WTC11 (cell line): Measurements from ENCODE around the gene PLEKHH1.

Source experiments
- ATF1 ChIP-seq: sonication (generic); formaldehyde crosslinking; IDR thresholded peaks from 2 replicates; pipeline ENCODE4 v1.8.1; 2023; ENCODE audit warnings: mild to moderate bottlenecking, moderate library complexity, missing genetic modification reagents
- CTCF ChIP-seq: fragments of 200-600 bp; IDR thresholded peaks from 2 replicates; pipeline ENCODE4 v1.8.0; 2022; ENCODE audit warnings: antibody characterized with exemption
- FOXJ3 ChIP-seq: sonication (generic); formaldehyde crosslinking; IDR thresholded peaks from 2 replicates; pipeline ENCODE4 v1.9.0; 2021; ENCODE audit warnings: missing genetic modification reagents, mild to moderate bottlenecking, borderline replicate concordance
- MAX ChIP-seq: sonication (generic); formaldehyde crosslinking; IDR thresholded peaks from 2 replicates; pipeline ENCODE4 v1.8.0; 2022; ENCODE audit warnings: mild to moderate bottlenecking, missing genetic modification reagents

GRCh38 chr14:67572608-67573007 lies 39.5 kb downstream of the PLEKHH1 start:
- TF ChIP-seq CTCF (no peak), MAX (CRISPR knock-in tag) (no peak), FOXJ3 (CRISPR knock-in tag) (no peak), ATF1 (CRISPR knock-in tag) (no peak)
